Activated T-cell treated with anti-CD3 and anti-CD28 coated beads, Interleukin-2, amount 50 U/mL, for 72 hours (primary cell): ENCODE results near the gene GPR84. TPM values are rescaled to one million over a fixed set of nuclear protein-coding genes. Genes with fewer than 3 reads are reported as not detected.

Experiments
- ATAC-seq, 2 donors: fragments of 150-1000 bp; cut with Tn5 transposase; replicated peaks in 1 of 2; 2 replicates each; pipeline ENCODE4 v1.10.0; 2021; ENCODE audit warnings: moderate library complexity in 2 of 2, mild to moderate bottlenecking in 1 of 2
- DNase-seq, 2 donors: peaks; one replicate each; pipeline ENCODE4 v3.0.0; 2021 to 2022; ENCODE audit warnings: mixed read lengths in 1 of 2
- H3K27ac Mint-ChIP-seq: one replicate; pipeline ENCODE4 v1.8.0; 2022; ENCODE audit warnings: mild to moderate bottlenecking, moderate library complexity, mixed read lengths
- H3K27me3 Mint-ChIP-seq: one replicate; pipeline ENCODE4 v1.8.0; 2022; ENCODE audit warnings: low read depth, mixed read lengths
- H3K36me3 Mint-ChIP-seq, 2 donors: one replicate each; pipeline ENCODE4 v1.8.0; 2022; ENCODE audit warnings: mixed read lengths in 2 of 2, mild to moderate bottlenecking in 1 of 2; ENCODE audit not compliant: insufficient read depth in 2 of 2
- H3K4me1 Mint-ChIP-seq: one replicate; pipeline ENCODE4 v1.8.0; 2022; ENCODE audit warnings: low read depth, mixed read lengths
- H3K4me3 Mint-ChIP-seq, 2 donors: one replicate each; pipeline ENCODE4 v1.8.0; 2022; ENCODE audit warnings: mild to moderate bottlenecking in 2 of 2, mixed read lengths in 2 of 2, moderate library complexity in 2 of 2
- H3K9me3 Mint-ChIP-seq, 2 donors: one replicate each; pipeline ENCODE4 v1.8.0; 2022; ENCODE audit warnings: mixed read lengths in 2 of 2
- total RNA-seq, 2 donors: library from RNA; stranded (reverse); gene quantifications; one replicate each; pipeline ENCODE4 v1.2.3, GENCODE V29; 2022

GPR84 gene
- total RNA-seq, 2 donors from 2014 or later, result 3.8 to 16.0 TPM

- DNase-seq, result no peak
- Mint-ChIP-seq H3K4me1 (peaks cover 28% of the 10 kb centered on the region), H3K36me3 (no peaks in the 10 kb centered on the region), H3K27ac (no peak overlapping the region), H3K27me3 (no peaks in the 10 kb centered on the region), H3K9me3 (no peaks in the 10 kb centered on the region), H3K4me3 (no peak overlapping the region)
- no peak for ATAC-seq
These were observed 12.7 kb upstream of the GPR84 start for GRCh38 chr12:54377007-54377406.

GRCh38 chr12:54376596-54376995 lies 12.3 kb upstream of the GPR84 start:
- no peak for ATAC-seq
- Mint-ChIP-seq H3K4me1 (peaks cover 31% of the 10 kb centered on the region), H3K4me3 (no peak overlapping the region), H3K27ac (no peak overlapping the region), H3K27me3 (no peaks in the 10 kb centered on the region), H3K36me3 (no peaks in the 10 kb centered on the region), H3K9me3 (no peaks in the 10 kb centered on the region)
- no peak for DNase-seq

GRCh38 chr12:54375259-54375579 lies 10.9 kb upstream of the GPR84 start:
- H3K27me3 Mint-ChIP-seq, result no peaks in the 10 kb centered on the region
- peaks cover 31% of the 10 kb centered on the region for H3K4me1 Mint-ChIP-seq
- H3K4me3 Mint-ChIP-seq, result no peak overlapping the region
- DNase-seq, result no peak
- H3K9me3 Mint-ChIP-seq, result no peaks in the 10 kb centered on the region
- H3K36me3 Mint-ChIP-seq, result no peaks in the 10 kb centered on the region
- H3K27ac Mint-ChIP-seq, result no peak overlapping the region
- no peak for ATAC-seq

- Mint-ChIP-seq H3K4me3 (no peak overlapping the region), H3K27me3 (no peaks in the 10 kb centered on the region), H3K27ac (no peak overlapping the region), H3K4me1 (peaks cover 29% of the 10 kb centered on the region), H3K9me3 (no peaks in the 10 kb centered on the region), H3K36me3 (no peaks in the 10 kb centered on the region)
- ATAC-seq (no peak), DNase-seq (no peak)
These were observed 10.4 kb upstream of the GPR84 start for GRCh38 chr12:54374562-54375258.

DNA sequence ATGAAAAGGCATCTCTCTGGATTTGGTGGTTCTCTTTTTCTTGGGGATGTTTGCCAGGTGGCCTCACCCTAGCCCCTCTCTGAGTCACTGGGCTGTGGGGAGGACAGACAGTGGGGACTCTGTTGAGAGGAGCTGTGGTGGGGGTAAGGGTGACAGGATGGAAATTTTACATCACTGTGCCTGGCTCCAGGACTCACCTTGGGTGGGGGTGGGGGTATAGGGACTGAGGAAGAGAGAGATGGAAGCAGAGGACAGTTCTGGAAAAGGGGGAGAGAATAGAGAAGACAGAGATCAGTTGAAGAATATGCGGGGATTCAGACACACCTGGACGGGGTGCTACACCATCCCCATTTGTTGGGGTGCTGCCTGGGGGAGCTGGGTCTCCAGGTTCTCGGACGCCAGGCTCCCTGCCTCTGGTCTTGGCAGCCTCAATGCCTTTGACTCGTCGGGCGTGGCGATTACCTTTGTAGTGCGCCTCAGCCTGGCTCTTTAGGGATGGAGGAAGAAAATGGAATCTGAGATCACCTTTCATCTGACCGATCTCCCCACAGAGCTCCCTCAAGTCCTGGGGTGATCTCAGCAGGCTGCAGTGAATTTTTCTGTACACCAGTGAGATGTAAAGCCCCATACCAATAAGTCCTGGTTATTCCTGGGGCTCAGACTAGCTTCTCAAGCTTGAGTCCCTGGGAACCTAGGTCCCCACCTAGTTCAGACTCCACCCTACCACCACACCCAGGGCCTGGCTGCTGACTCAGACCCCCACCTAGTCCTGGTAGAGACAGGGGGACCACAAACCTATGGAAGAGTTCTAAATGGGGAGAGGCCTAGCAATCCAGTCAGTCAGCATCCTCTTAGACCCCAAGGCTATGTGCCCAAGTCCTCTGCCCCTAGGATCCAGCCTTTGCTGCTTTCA lies 9.6 kb upstream of the GPR84 start:
- DNase-seq, result peak in 1 of 2 donors; percentile 35

DNA sequence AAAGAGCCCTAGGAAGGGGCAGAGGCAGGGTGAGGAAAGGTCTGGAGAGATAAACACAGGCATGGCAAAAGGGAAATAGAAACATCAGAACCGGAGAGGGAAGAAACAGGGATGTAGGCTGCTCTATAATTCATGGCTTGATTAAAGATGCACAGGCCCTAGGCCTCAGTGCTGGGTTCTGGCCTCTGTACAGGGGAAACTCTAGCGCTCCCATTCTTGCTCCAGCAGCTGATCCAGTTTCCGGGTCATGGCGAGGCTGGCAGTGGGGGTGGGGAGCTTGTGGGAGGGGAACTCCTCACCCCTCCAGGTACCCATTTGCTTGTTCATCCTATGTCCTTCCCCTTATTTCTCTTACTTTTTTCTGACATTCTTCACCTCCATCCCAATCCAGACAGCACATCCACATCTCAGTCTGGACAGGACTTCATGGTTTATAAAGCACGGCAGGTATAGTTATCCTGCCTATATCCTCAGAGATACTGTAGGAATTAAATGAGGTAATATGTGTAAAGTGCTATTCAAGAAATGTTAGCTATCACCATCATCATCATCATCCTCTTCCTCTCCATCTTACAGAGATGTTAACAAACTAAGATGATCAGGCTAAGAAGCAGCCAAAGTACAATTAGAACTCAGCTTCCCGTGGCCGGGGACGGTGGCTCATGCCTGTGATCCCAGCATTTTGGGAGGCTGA lies 8.0 kb upstream of the GPR84 start:
- Mint-ChIP-seq H3K27ac (no peak overlapping the region), H3K36me3 (no peaks in the 10 kb centered on the region), H3K9me3 (no peaks in the 10 kb centered on the region), H3K27me3 (peaks cover 9% of the 10 kb centered on the region), H3K4me1 (peaks cover 42% of the 10 kb centered on the region), H3K4me3 (no peak overlapping the region)
- ATAC-seq (no peak), DNase-seq (no peak)

More for the DNA sequence above, 9.6 kb upstream of the GPR84 start:
- no peaks in the 10 kb centered on the region for H3K27me3 Mint-ChIP-seq
- H3K27ac Mint-ChIP-seq, result no peak overlapping the region
- H3K9me3 Mint-ChIP-seq, result no peaks in the 10 kb centered on the region
- H3K4me1 Mint-ChIP-seq, result peaks cover 31% of the 10 kb centered on the region
- peak; percentile 41 to 49 for ATAC-seq
- no peaks in the 10 kb centered on the region for H3K36me3 Mint-ChIP-seq
- no peak overlapping the region for H3K4me3 Mint-ChIP-seq

DNA sequence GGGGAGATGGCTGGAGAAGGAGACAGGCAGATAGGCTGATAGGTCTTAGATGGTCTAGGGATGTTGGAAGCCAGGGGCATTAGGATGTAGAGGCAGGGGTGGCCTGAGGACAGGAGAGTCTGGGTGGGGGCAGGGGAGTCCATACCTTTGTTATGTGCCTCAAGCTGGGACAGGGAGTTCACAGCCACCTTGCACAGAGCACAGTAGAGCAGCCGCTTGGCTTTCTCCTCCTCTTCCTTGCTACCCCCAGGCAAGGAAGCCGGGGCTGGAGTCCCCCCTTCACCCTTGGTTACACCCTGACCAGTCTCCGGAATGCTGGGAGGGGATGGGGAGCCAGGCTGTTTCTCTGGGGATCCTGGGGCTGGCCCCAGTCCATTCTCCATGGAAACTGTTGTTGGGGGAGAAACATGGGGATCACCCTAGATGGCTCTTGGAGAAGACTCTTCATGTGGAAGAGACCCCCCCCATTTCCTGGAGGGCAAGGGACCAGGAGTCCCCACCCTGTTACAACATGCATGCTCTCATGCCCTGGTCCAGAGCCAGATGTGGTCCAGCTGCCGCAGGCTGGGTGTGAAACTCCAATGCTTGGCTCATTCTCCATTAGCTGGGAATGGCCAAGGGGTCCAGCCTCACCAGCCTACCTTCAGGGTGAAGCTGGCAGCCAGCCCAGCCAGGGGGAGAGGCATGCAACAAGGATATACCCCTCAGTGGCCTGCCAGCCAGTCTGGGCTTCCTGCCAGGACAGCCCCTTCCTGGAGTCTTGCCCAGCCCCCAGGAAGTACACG lies 7.2 kb upstream of the GPR84 start:
- Mint-ChIP-seq H3K27ac (no peak overlapping the region), H3K4me3 (no peak overlapping the region), H3K27me3 (peaks cover 15% of the 10 kb centered on the region), H3K36me3 (no peaks in the 10 kb centered on the region), H3K4me1 (peaks cover 42% of the 10 kb centered on the region), H3K9me3 (no peaks in the 10 kb centered on the region)
- DNase-seq (no peak), ATAC-seq (no peak)

GRCh38 chr12:54370171-54370730 lies 6.0 kb upstream of the GPR84 start:
- Mint-ChIP-seq H3K36me3 (no peaks in the 10 kb centered on the region), H3K9me3 (no peaks in the 10 kb centered on the region), H3K27me3 (peaks cover 15% of the 10 kb centered on the region), H3K4me1 (peaks cover 42% of the 10 kb centered on the region), H3K4me3 (peak overlapping the region in 1 of 2 donors; percentile 62), H3K27ac (no peak overlapping the region)
- DNase-seq, result peak; percentile 30 to 45
- ATAC-seq, result peak in 1 of 2 donors; percentile 24

- Mint-ChIP-seq H3K4me1 (peaks cover 48% of the 10 kb centered on the region), H3K4me3 (peak overlapping the region; percentile 5 to 64), H3K9me3 (no peaks in the 10 kb centered on the region), H3K27ac (no peak overlapping the region), H3K36me3 (no peaks in the 10 kb centered on the region), H3K27me3 (peaks cover 15% of the 10 kb centered on the region)
- ATAC-seq (no peak), DNase-seq (no peak)
These were observed 5.4 kb upstream of the GPR84 start for GRCh38 chr12:54369597-54370131.

DNA sequence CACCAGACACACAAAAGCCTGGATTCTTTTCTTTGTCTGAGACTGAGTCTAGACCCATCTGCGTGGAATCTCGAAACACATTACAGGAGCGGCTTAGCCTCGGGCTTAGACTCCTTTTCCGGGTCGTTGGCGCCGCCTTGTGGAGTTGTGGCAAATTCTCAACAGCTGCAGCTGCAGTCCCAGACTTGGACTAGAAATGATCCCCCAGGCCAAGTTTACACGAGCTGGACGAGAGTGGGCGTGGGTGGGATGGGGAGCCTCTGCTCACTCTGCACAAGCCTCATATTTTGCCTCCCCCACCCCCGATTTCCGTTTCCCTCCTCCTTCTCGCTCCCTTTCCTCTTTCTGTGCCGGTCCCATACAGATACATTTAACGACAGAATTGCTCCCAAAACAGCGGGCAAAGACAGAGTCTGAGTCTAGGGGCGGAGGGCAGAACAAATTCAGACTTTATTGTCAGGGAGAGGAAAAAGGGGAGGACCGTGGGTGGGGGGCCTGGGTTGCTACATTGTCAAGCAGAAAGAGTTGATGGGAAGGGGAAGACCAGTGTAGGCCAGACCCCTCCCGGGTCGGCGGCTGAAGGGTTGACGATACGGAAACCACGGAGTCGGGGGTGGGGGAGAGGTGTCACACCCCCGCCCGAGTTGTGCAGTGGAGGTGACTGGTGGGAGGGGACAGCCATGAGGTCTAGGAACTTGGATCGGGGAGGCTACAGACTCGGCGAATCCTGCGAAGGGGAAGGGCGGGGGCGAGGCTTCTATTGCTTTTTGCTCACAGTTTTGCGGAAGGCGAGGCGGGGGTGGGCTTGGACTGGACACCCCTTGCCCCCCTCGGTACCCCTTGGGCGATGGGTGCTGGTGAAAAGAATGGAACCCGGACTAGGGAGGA lies 4.7 kb upstream of the GPR84 start:
- ATAC-seq (peak; percentile 77), DNase-seq (peak; percentile 90)
- Mint-ChIP-seq H3K9me3 (no peaks in the 10 kb centered on the region), H3K4me3 (peak overlapping the region; percentile 31 to 64), H3K36me3 (no peaks in the 10 kb centered on the region), H3K27ac (no peak overlapping the region), H3K4me1 (peaks cover 52% of the 10 kb centered on the region), H3K27me3 (peaks cover 15% of the 10 kb centered on the region)

DNA sequence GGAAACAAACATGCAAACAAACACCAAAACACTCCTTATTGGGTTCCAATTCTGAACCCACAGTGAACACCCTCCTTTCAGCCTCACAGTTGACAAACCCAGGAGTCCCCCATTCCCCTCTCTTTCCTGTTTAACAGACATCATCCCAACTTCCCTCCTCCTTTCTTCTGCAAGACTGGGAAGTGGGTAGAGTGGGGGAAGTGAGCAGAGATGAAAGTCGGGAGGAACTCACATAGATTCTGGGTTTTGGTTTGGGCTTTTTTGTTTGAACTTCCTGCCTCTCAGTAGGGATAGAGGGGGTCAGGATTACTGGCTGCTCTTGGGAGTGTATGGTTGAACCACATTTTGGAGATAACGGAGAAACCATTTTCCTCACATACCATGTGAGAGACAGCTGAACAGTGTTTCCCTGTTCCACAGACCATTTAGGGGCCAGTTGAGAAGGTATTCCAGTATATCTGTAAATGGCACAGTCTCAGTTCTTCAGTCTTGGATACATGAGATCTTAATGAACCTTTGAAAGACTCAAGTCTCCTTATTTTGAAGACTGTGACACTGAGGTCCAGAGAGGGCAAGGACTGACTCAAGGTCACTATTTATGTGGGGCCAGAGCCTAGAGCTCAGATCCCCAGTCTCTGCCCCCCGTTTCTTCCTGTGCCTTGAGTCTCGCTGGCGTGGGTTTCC lies 3.9 kb upstream of the GPR84 start:
- H3K9me3 Mint-ChIP-seq, result no peaks in the 10 kb centered on the region
- peaks cover 20% of the 10 kb centered on the region for H3K27me3 Mint-ChIP-seq
- no peak for DNase-seq
- H3K36me3 Mint-ChIP-seq, result no peaks in the 10 kb centered on the region
- H3K27ac Mint-ChIP-seq, result no peak overlapping the region
- H3K4me3 Mint-ChIP-seq, result peak overlapping the region; percentile 31 to 64
- peaks cover 52% of the 10 kb centered on the region for H3K4me1 Mint-ChIP-seq
- peak; percentile 14 to 23 for ATAC-seq
